Trophoblast cell (in vitro differentiated cells and primary cell): ENCODE results near the gene IMPG1.

Source experiments
- DNase-seq, 2 donors: peaks; one replicate each; pipeline ENCODE4 v3.0.0-alpha.2; 2016
- H2AFZ ChIP-seq: 2 replicates; pipeline ENCODE4 v1.6.1; 2013; ENCODE audit warnings: low read length, moderate library complexity, mild to moderate bottlenecking; ENCODE audit not compliant: insufficient read depth, poor library complexity
- H2AK5ac ChIP-seq: 2 replicates; pipeline ENCODE4 v1.6.1; 2013; ENCODE audit warnings: mild to moderate bottlenecking, low read length
- H2BK120ac ChIP-seq: 2 replicates; pipeline ENCODE4 v1.6.1; 2013; ENCODE audit warnings: low read length, mild to moderate bottlenecking, moderate library complexity; ENCODE audit not compliant: insufficient read depth, poor library complexity
- H2BK12ac ChIP-seq: 2 replicates; pipeline ENCODE4 v1.6.1; 2013; ENCODE audit warnings: mild to moderate bottlenecking, low read length, moderate library complexity
- H2BK5ac ChIP-seq: 2 replicates; pipeline ENCODE4 v1.6.1; 2013; ENCODE audit warnings: low read length, low read depth, moderate library complexity, mild to moderate bottlenecking; ENCODE audit not compliant: poor library complexity
- H3K14ac ChIP-seq: 2 replicates; pipeline ENCODE4 v1.6.1; 2013; ENCODE audit warnings: mild to moderate bottlenecking, low read length
- H3K18ac ChIP-seq: 2 replicates; pipeline ENCODE4 v1.6.1; 2013; ENCODE audit warnings: mild to moderate bottlenecking, low read length
- H3K23ac ChIP-seq: 2 replicates; pipeline ENCODE4 v1.6.1; 2013; ENCODE audit warnings: low read length
- H3K27ac ChIP-seq: 2 replicates; pipeline ENCODE4 v1.5.1; 2013; ENCODE audit warnings: low read depth, mild to moderate bottlenecking, inconsistent platforms, low read length, moderate library complexity
- H3K27me3 ChIP-seq: 2 replicates; pipeline ENCODE4 v1.6.1; 2013; ENCODE audit warnings: inconsistent platforms, mild to moderate bottlenecking, low read length, moderate library complexity; ENCODE audit not compliant: insufficient read depth
- H3K36me3 ChIP-seq, 2 experiments: 1 replicate in 1 of 2; 2 replicates in 1 of 2; pipeline ENCODE4 v1.6.1; 2013; ENCODE audit warnings: low read length in 2 of 2, mild to moderate bottlenecking in 2 of 2, moderate library complexity in 1 of 2; ENCODE audit not compliant: insufficient read depth in 2 of 2, control insufficient read depth in 1 of 2
- H3K4ac ChIP-seq: 2 replicates; pipeline ENCODE4 v1.6.1; 2013; ENCODE audit warnings: low read depth, mild to moderate bottlenecking, low read length, moderate library complexity
- H3K4me1 ChIP-seq, 2 experiments: 1 replicate in 1 of 2; 2 replicates in 1 of 2; pipeline ENCODE4 v1.6.1; 2013; ENCODE audit warnings: low read length in 2 of 2, mild to moderate bottlenecking in 2 of 2, moderate library complexity in 1 of 2; ENCODE audit not compliant: insufficient read depth in 2 of 2, control insufficient read depth in 1 of 2
- H3K4me2 ChIP-seq: 2 replicates; pipeline ENCODE4 v1.6.1; 2013; ENCODE audit warnings: inconsistent platforms, mild to moderate bottlenecking, low read length, moderate library complexity
- H3K4me3 ChIP-seq: 2 replicates; pipeline ENCODE4 v1.5.1; 2013; ENCODE audit warnings: mild to moderate bottlenecking, low read depth, low read length, inconsistent platforms
- H3K79me1 ChIP-seq: one replicate; pipeline ENCODE4 v1.6.1; 2013; ENCODE audit warnings: low read length
- H3K79me2 ChIP-seq: 2 replicates; pipeline ENCODE4 v1.6.1; 2013; ENCODE audit warnings: low read length, mild to moderate bottlenecking; ENCODE audit not compliant: control insufficient read depth, insufficient read depth, poor library complexity
- H3K9ac ChIP-seq: 2 replicates; pipeline ENCODE4 v1.6.1; 2013; ENCODE audit warnings: mild to moderate bottlenecking, low read length
- H3K9me3 ChIP-seq: 2 replicates; pipeline ENCODE4 v1.6.1; 2013; ENCODE audit warnings: low read depth, mild to moderate bottlenecking, control low read depth, inconsistent platforms, low read length; ENCODE audit not compliant: insufficient read depth
- H4K12ac ChIP-seq: 2 replicates; pipeline ENCODE4 v1.6.1; 2013; ENCODE audit warnings: low read depth, mild to moderate bottlenecking, low read length, moderate library complexity
- H4K8ac ChIP-seq: 2 replicates; pipeline ENCODE4 v1.6.1; 2013; ENCODE audit warnings: low read depth, mild to moderate bottlenecking, low read length, moderate library complexity
- H4K91ac ChIP-seq: one replicate; pipeline ENCODE4 v1.6.1; 2013; ENCODE audit warnings: low read depth, mild to moderate bottlenecking, low read length, moderate library complexity
- WGBS: extraction: QIAGEN DNeasy Blood & Tissue Kit; methylation state at CpG from one replicate; pipeline ENCODE4 v1.1.7; 2013; ENCODE audit warnings: missing lambda C conversion rate; ENCODE audit not compliant: insufficient read length, insufficient coverage; ENCODE audit errors: extremely low coverage; 5-methylcytosine and 5-hydroxymethylcytosine counted together

Gene IMPG1

DNA sequence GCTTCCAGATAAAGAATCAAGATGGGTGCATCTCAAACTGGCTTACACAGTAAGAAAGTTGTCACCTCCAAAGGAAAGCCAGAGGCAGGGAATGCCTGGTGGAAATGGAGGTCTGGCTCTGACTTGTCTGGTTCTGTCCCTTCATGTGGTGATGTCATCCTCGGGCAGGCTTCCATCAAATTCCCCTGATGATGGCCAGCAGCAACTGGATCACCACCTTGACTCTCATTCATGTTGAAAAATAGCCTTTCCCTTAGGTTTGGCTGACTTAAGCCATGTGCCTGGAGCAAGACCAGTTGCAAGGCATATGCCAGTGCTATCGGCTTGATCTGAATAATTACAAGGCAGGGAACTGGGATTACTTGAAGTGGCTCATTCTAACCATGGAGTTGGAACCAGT is 28.8 kb downstream of the IMPG1 start:
- Histone ChIP-seq H3K14ac (no peak overlapping the region), H3K18ac (no peak overlapping the region), H2BK12ac (no peak overlapping the region), H2AK5ac (no peak overlapping the region), H3K4me1 (peaks cover 0 to 2% of the 10 kb centered on the region in 2 experiments), H3K4ac (no peak overlapping the region), H3K27ac (no peak overlapping the region), H2BK5ac (no peak overlapping the region), H4K91ac (no peak overlapping the region), H3K4me2 (no peak overlapping the region), H2AFZ (no peak overlapping the region), H3K23ac (no peak overlapping the region), H2BK120ac (no peak overlapping the region), H4K8ac (no peak overlapping the region), H3K27me3 (no peaks in the 10 kb centered on the region), H4K12ac (no peak overlapping the region), H3K79me1 (no peaks in the 10 kb centered on the region), H3K4me3 (no peak overlapping the region), H3K79me2 (no peaks in the 10 kb centered on the region), H3K36me3 (no peaks in the 10 kb centered on the region), H3K9me3 (peaks cover 1% of the 10 kb centered on the region), H3K9ac (no peak overlapping the region)
- DNase-seq, result no peak
- WGBS, result no CpG with 5 or more reads among the region's 2 CpGs

DNA sequence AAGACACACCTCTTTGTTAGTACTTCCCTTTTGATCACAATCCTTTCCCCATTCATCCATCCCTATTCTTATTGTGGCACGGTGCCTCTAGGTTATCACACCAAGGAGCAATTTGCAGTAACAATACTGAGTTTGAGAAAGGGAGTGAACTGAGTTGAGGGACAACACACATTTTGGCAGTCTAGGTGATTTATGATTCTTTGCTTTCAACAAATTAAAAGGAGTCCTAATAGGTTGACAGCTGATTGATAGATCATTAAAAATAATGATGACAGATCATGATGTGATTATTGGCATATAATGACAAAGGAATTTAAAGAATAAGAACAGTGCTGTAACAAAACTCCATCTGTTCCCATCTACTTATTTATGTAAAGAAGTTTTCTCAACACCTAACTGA is 36.7 kb downstream of the IMPG1 start:
- H2AK5ac ChIP-seq, result no peak overlapping the region
- no peaks in the 10 kb centered on the region for H3K79me1 ChIP-seq
- whole genome bisulfite sequencing, result no CpG with 5 or more reads among the region's 1 CpG
- no peaks in the 10 kb centered on the region for H3K79me2 ChIP-seq
- no peak overlapping the region for H3K4me2 ChIP-seq
- H3K4me3 ChIP-seq, result no peak overlapping the region
- H2BK120ac ChIP-seq, result no peak overlapping the region
- H3K4me1 ChIP-seq, result peaks cover 0 to 2% of the 10 kb centered on the region in 2 experiments
- H2AFZ ChIP-seq, result no peak overlapping the region
- DNase-seq, result no peak
- H2BK5ac ChIP-seq, result no peak overlapping the region
- H2BK12ac ChIP-seq, result no peak overlapping the region
- no peak overlapping the region for H4K91ac ChIP-seq
- no peak overlapping the region for H3K14ac ChIP-seq
- H3K4ac ChIP-seq, result no peak overlapping the region
- H3K36me3 ChIP-seq, result no peaks in the 10 kb centered on the region
- H3K23ac ChIP-seq, result no peak overlapping the region
- H3K18ac ChIP-seq, result no peak overlapping the region
- H3K9me3 ChIP-seq, result no peaks in the 10 kb centered on the region
- H3K27me3 ChIP-seq, result no peaks in the 10 kb centered on the region
- H4K12ac ChIP-seq, result no peak overlapping the region
- H3K9ac ChIP-seq, result no peak overlapping the region
- no peak overlapping the region for H3K27ac ChIP-seq
- H4K8ac ChIP-seq, result no peak overlapping the region

DNA sequence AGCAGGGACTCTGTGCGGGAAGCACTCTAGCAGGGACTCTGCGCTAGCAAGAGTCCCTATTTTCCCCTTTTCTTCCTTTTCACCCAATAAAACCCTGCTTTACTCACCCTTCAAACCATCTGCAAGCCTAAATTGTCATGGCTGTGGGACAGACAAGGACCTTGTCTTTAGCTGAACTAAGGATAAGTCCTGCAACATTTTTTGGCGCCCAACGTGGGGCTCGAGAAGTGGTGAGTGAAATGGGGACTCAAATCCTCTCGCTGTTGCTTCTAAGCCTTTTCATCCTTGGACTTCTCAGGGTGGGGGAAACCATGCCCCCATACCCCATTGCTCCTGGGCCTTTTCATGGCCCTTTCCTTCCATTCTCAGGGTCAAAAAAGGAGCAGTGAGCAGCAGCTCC is 46.4 kb downstream of the IMPG1 start:
- Histone ChIP-seq H2AK5ac (no peak overlapping the region), H3K36me3 (peaks cover 0 to 2% of the 10 kb centered on the region in 2 experiments), H4K8ac (no peak overlapping the region), H2BK5ac (no peak overlapping the region), H3K9me3 (peaks cover 10% of the 10 kb centered on the region), H2AFZ (no peak overlapping the region), H3K9ac (no peak overlapping the region), H4K12ac (no peak overlapping the region), H3K23ac (no peak overlapping the region), H2BK120ac (no peak overlapping the region), H3K27ac (no peak overlapping the region), H3K79me1 (no peaks in the 10 kb centered on the region), H3K27me3 (no peaks in the 10 kb centered on the region), H4K91ac (no peak overlapping the region), H3K18ac (no peak overlapping the region), H3K4me3 (no peak overlapping the region), H2BK12ac (no peak overlapping the region), H3K4ac (no peak overlapping the region), H3K4me1 (no peaks in the 10 kb centered on the region), H3K14ac (no peak overlapping the region), H3K4me2 (no peak overlapping the region), H3K79me2 (no peaks in the 10 kb centered on the region)
- no CpG with 5 or more reads among the region's 6 CpGs for WGBS
- no peak for DNase-seq

DNA sequence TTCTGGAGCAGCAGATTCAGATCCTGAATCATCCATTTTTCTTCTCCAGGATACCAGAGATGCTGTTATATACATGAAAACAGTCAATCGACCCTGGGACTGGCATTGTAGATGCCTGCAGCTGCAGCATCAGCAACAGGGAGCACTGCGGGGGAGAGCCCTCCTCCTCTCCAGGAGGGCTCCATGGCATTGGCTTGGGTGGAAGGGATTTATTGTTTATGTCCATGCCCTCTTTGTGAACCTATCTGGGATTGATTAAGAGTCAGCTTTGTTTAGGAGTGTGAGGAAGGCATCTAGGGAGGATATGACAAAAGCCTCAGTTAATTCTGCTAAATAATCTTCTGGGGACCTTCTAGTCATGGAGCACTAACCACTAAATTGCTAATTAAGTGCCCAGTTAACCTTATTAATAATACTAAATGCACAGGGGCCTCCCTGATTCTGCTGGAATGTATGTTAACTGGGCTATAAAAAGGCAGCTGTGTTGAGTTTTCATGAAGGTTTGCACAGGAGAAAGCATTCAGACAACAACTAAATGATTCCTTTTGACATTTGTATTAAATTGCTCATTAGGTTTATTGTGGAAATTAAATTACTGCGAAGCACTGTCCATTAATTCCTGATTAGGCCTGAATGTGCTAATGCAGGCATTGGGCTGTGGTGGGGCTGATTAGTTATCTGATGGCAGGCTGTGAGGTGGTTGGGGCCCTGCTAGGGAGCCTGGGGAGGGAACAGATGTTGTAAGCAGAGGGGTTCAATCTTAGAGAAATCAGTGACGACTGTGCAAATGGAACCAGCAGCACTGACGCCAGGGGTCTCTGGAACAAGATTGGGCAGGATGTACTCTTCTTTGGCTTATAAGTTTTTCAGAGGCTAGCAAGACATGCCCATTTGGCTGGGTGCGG is 57.6 kb downstream of the IMPG1 start:
- no peak overlapping the region for H2AFZ ChIP-seq
- no peak overlapping the region for H3K9ac ChIP-seq
- no peaks in the 10 kb centered on the region for H3K79me2 ChIP-seq

More for the DNA sequence above, 57.6 kb downstream of the IMPG1 start:
- H4K8ac ChIP-seq, result no peak overlapping the region
- no peak overlapping the region for H2AK5ac ChIP-seq
- H3K4me2 ChIP-seq, result peak overlapping the region; percentile 15
- H2BK12ac ChIP-seq, result no peak overlapping the region
- no peak overlapping the region for H3K18ac ChIP-seq
- H3K4me3 ChIP-seq, result no peak overlapping the region
- H4K12ac ChIP-seq, result no peak overlapping the region
- no peak overlapping the region for H2BK5ac ChIP-seq
- H3K23ac ChIP-seq, result no peak overlapping the region
- no CpG with 5 or more reads among the region's 6 CpGs for WGBS
- no peak overlapping the region for H2BK120ac ChIP-seq
- no peaks in the 10 kb centered on the region for H3K9me3 ChIP-seq
- H3K36me3 ChIP-seq, result no peaks in the 10 kb centered on the region
- no peak overlapping the region for H3K4ac ChIP-seq
- no peak for DNase-seq
- H4K91ac ChIP-seq, result no peak overlapping the region
- no peaks in the 10 kb centered on the region for H3K79me1 ChIP-seq
- no peak overlapping the region for H3K27ac ChIP-seq
- no peaks in the 10 kb centered on the region for H3K27me3 ChIP-seq
- no peak overlapping the region for H3K14ac ChIP-seq
- no peaks in the 10 kb centered on the region for H3K4me1 ChIP-seq
